ENCODE results near the gene ZDHHC8. TPM values are rescaled to one million over a fixed set of nuclear protein-coding genes. Genes with fewer than 3 reads are reported as not detected.

The ZDHHC8 gene
- total RNA-seq, 8 experiments from 2014 or later: 4.5 to 34.5 (median 8.9) TPM

- Histone ChIP-seq H3K4me1 (replicated peaks in 1 of 2) (peaks cover 8 to 10% of the 10 kb centered on the region in 2 donors), H3K4me3 (no peak overlapping the region), H3K27ac (no peak overlapping the region)
- in situ Hi-C loops (cut with MboI; ENCODE audit: low pct_unique_long_range_greater_than_20kb in 2 of 9, low sequenced_read_pairs in 9 of 9, unreplicated experiment in 9 of 9): loop anchor here in 5 of 9 experiments (25.0 kb wide), 3 partner anchors 93 to 293 kb away; partner anchors contain the start of gene RTN4R (in 2 of the 5)
- 100% methylated on average over 2 of the region's 10 CpGs; no CpG with 5 or more reads in 9 of the 10 experiments for WGBS, 10 experiments
- ATAC-seq (replicated peaks in 6 of 8): no peak
These were observed 37.7 kb downstream of the ZDHHC8 start for GRCh38 chr22:20169253-20169822.

- in situ Hi-C loops (cut with MboI; ENCODE audit: low pct_unique_long_range_greater_than_20kb in 2 of 9, low sequenced_read_pairs in 9 of 9, unreplicated experiment in 9 of 9): loop anchor here in 5 of 9 experiments (25.0 kb wide), 3 partner anchors 92 to 292 kb away; partner anchors contain the start of gene RTN4R (in 2 of the 5)
- H3K4me1 ChIP-seq (replicated peaks in 1 of 2): peaks cover 8 to 13% of the 10 kb centered on the region in 2 donors
- no peak for ATAC-seq (replicated peaks in 6 of 8)
- H3K4me3 ChIP-seq: no peak overlapping the region
- WGBS, 10 experiments: 20 to 100% (median 77%) methylated on average over 1 to 4 of the region's 13 CpGs; no CpG with 5 or more reads in 6 of the 10 experiments
- no peak overlapping the region for H3K27ac ChIP-seq
These were observed 38.6 kb downstream of the ZDHHC8 start for GRCh38 chr22:20170170-20170569.

DNA sequence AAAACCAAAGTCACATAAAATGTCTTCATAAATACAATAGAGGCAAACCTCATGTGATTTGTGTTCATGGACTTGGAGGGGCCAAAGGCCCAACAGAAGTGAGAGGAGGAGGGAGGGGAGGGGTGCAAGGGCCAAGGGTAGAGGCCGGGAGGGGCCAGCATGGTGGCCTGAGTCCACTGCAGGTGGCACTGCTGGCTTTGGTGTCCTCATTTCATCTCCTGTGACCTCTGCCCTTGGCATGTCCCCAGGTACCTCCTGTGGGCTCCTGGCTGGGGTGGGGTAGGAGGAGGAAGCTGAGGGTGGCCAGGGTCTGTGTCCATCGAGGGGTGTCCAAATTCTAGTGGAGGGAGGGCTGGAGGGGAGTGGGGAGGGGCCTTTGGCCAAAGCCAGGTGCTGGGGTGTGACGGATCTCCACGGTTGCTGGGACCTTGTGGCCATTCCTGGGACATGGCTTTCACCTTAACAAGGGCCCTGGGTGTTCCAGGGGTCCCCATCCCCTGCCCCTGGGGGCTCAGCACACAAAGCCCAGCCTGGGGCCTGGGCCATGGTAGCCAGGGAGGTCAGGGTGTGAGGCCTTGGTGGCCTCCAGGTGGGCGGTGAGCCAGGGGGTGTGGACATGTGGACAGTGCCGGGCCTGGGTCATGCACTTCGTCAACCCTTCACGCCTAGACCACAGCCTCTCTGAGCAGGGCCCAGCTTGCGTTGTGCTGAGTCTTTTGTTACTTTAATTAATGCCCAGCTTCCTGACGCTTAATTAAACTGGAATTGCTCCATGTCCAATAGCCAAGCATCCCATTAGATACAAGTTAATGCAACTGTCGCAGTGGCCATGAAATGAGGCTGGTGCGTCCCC, 39.9 kb downstream of the ZDHHC8 start:
- no peak overlapping the region for H3K4me3 ChIP-seq
- peak overlapping the region in 1 of 2 donors; percentile 38 for H3K27ac ChIP-seq
- H3K4me1 ChIP-seq (replicated peaks in 1 of 2): peaks cover 15% of the 10 kb centered on the region in 2 donors
- ATAC-seq (replicated peaks in 6 of 8): no peak
- WGBS, 10 experiments: 42 to 100% (median 68%) methylated on average over 1 to 6 of the region's 12 CpGs; no CpG with 5 or more reads in 6 of the 10 experiments
- in situ Hi-C loops (cut with MboI; ENCODE audit: low pct_unique_long_range_greater_than_20kb in 2 of 9, low sequenced_read_pairs in 9 of 9, unreplicated experiment in 9 of 9): loop anchor here in 5 of 9 experiments (25.0 kb wide), 3 partner anchors 91 to 291 kb away; partner anchors contain the start of gene RTN4R (in 2 of the 5)

- in situ Hi-C loops (cut with MboI; ENCODE audit: low pct_unique_long_range_greater_than_20kb in 2 of 9, low sequenced_read_pairs in 9 of 9, unreplicated experiment in 9 of 9): loop anchor here in 5 of 9 experiments (25.0 kb wide), 3 partner anchors 90 to 290 kb away; partner anchors contain the start of gene RTN4R (in 2 of the 5)
These were observed 40.6 kb downstream of the ZDHHC8 start for GRCh38 chr22:20172141-20172613.

GRCh38 chr22:20173246-20173645, 41.6 kb downstream of the ZDHHC8 start:
- H3K4me3 ChIP-seq: no peak overlapping the region
- H3K27ac ChIP-seq: no peak overlapping the region
- ATAC-seq (replicated peaks in 6 of 8): no peak
- in situ Hi-C loops (cut with MboI; ENCODE audit: low pct_unique_long_range_greater_than_20kb in 2 of 9, low sequenced_read_pairs in 9 of 9, unreplicated experiment in 9 of 9): loop anchor here in 5 of 9 experiments (25.0 kb wide), 3 partner anchors 89 to 289 kb away; partner anchors contain the start of gene RTN4R (in 2 of the 5)
- H3K4me1 ChIP-seq (replicated peaks in 1 of 2): peaks cover 32 to 33% of the 10 kb centered on the region in 2 donors
- WGBS, 10 experiments: 41 to 100% (median 81%) methylated on average over 1 to 4 of the region's 11 CpGs; no CpG with 5 or more reads in 6 of the 10 experiments

More at GRCh38 chr22:20172141-20172613, 40.6 kb downstream of the ZDHHC8 start:
- no peak overlapping the region for H3K4me3 ChIP-seq
- H3K4me1 ChIP-seq (replicated peaks in 1 of 2): peaks cover 22% of the 10 kb centered on the region in 2 donors
- ATAC-seq (replicated peaks in 6 of 8): no peak
- H3K27ac ChIP-seq: no peak overlapping the region
- 43 to 100% (median 81%) methylated on average over 1 to 3 of the region's 10 CpGs; no CpG with 5 or more reads in 7 of the 10 experiments for WGBS, 10 experiments

- in situ Hi-C loops (cut with MboI; ENCODE audit: low pct_unique_long_range_greater_than_20kb in 2 of 9, low sequenced_read_pairs in 9 of 9, unreplicated experiment in 9 of 9): loop anchor here in 5 of 9 experiments (25.0 kb wide), 3 partner anchors 89 to 289 kb away; partner anchors contain the start of gene RTN4R (in 2 of the 5)
- Histone ChIP-seq H3K4me3 (no peak overlapping the region), H3K4me1 (replicated peaks in 1 of 2) (peaks cover 38% of the 10 kb centered on the region in 2 donors), H3K27ac (no peak overlapping the region)
- ATAC-seq (replicated peaks in 6 of 8): peak in 3 of 8 experiments; percentile 9 to 61 (median 12)
- 17 to 80% (median 35%) methylated on average over 1 to 4 of the region's 10 CpGs; no CpG with 5 or more reads in 7 of the 10 experiments for WGBS, 10 experiments
These were observed 42.2 kb downstream of the ZDHHC8 start for GRCh38 chr22:20173772-20174171.

DNA sequence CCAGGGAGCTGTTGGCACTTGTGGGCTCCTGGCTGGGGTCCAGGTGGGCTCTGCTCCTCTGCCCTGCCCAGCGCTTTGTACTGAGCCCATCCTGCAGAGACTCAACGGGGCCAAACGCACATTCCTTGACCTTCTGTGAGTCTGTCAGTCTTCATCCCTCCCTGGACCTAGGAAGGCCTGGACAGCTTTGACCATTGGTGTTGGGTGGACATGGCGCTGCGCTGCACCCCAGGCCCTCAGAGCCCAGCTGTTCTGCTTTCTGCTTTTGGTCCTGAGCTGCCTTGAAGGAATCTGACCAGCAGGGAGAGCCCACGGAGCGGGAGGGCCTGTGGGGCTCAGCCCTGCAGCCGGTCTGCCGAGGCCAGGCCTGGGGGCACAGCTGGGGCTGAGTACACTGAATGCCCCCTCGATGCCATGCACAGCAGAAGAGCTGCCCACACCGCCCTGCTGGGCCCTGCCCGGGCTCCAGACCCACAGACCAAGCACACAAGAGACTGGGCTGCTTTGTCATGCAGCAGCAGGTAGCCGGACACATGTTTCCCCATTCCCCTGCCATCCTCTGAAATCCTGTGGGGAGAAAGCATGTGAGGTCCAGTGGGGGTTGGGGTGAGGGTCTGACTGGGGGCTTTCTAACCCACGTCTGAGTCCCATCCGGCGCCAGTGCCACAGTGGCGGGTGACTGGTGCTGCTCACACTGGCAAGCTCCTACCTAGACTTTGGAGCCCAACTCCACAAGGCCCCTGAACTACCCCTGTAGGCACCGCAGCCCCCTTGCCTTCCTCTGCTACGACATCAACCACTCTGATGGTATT, 43.4 kb downstream of the ZDHHC8 start:
- 46 to 100% (median 48%) methylated on average over 2 to 8 of the region's 19 CpGs; no CpG with 5 or more reads in 7 of the 10 experiments for WGBS, 10 experiments
- ATAC-seq (replicated peaks in 6 of 8): peak in 4 of 8 experiments; percentile 15 to 67 (median 42)
- Histone ChIP-seq H3K4me3 (no peak overlapping the region), H3K27ac (peak overlapping the region in 1 of 2 donors; percentile 61), H3K4me1 (replicated peaks in 1 of 2) (peaks cover 41 to 46% of the 10 kb centered on the region in 2 donors)
- in situ Hi-C loops (cut with MboI; ENCODE audit: low pct_unique_long_range_greater_than_20kb in 2 of 9, low sequenced_read_pairs in 9 of 9, unreplicated experiment in 9 of 9): loop anchor here in 5 of 9 experiments (25.0 kb wide), 3 partner anchors 87 to 287 kb away; partner anchors contain the start of gene RTN4R (in 2 of the 5)

DNA sequence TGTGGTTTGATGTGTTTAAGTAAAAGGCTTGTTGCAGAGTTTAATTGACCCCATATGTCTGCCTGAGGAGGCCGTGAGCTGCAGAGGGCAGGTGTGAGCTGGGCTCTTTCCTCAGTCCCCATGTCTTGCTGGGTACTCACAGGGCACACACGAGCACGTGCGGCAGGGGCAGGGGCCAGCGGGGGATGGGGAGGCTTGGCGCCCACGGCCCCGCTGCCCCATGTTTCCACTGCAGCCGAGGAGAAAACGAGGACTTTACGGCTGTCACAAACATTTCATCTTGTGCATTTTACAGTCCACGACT, 43.9 kb downstream of the ZDHHC8 start:
- WGBS, 10 experiments: 60% methylated on average over 3 of the region's 12 CpGs; no CpG with 5 or more reads in 9 of the 10 experiments
- peak in 1 of 8 experiments; percentile 14 for ATAC-seq (replicated peaks in 6 of 8)
- in situ Hi-C loops (cut with MboI; ENCODE audit: low pct_unique_long_range_greater_than_20kb in 2 of 9, low sequenced_read_pairs in 9 of 9, unreplicated experiment in 9 of 9): no loop called here

GRCh38 chr22:20176421-20177085, 44.9 kb downstream of the ZDHHC8 start:
- H3K27ac ChIP-seq: no peak overlapping the region
- H3K4me1 ChIP-seq (replicated peaks in 1 of 2): peaks cover 53 to 57% of the 10 kb centered on the region in 2 donors
- in situ Hi-C loops (cut with MboI; ENCODE audit: low pct_unique_long_range_greater_than_20kb in 2 of 9, low sequenced_read_pairs in 9 of 9, unreplicated experiment in 9 of 9): no loop called here
- WGBS, 10 experiments: 0 to 68% (median 43%) methylated on average over 1 to 7 of the region's 17 CpGs; no CpG with 5 or more reads in 5 of the 10 experiments
- no peak for ATAC-seq (replicated peaks in 6 of 8)
- H3K4me3 ChIP-seq: no peak overlapping the region

More for the DNA sequence above, 43.9 kb downstream of the ZDHHC8 start:
- Histone ChIP-seq H3K27ac (peak overlapping the region in 1 of 2 donors; percentile 61), H3K4me1 (replicated peaks in 1 of 2) (peaks cover 43 to 48% of the 10 kb centered on the region in 2 donors), H3K4me3 (no peak overlapping the region)

DNA sequence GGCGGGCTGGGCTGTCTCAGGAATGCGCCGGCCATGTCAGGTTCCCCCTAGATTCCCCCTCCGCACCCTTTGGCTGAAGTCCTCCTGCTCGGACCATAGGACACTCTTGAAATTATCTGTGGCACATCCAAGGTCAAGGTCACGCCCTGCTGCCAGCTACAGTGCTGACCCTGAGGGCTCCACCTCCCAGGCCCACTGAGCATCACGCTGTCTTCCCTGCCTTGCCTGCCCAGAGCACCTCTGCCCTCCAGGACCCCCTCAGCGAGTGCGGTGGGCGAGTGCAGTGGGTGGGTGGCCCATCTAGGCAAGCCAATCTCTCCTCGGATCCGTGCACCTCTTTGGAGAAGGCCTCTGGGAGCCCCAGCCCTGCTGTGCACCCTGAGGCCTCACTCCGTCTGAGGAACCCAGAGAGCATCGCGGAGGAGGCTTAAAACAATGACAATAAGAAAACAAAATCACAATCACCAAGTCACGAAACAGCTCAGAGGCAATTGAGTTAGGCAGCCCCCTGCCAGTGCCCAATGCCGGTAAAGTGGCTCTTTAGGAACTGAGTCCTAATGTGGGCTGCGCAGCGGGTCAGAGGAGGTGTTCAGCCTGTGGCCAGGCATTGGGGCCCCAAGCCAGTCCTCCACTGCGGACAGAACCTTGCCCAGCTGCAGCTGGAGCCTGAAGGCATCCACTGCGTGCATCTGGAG, 45.8 kb downstream of the ZDHHC8 start:
- WGBS, 10 experiments: 50 to 100% (median 90%) methylated on average over 1 to 6 of the region's 21 CpGs; no CpG with 5 or more reads in 5 of the 10 experiments
- H3K4me1 ChIP-seq (replicated peaks in 1 of 2): peaks cover 58 to 59% of the 10 kb centered on the region in 2 donors

More for the DNA sequence above, 45.8 kb downstream of the ZDHHC8 start:
- in situ Hi-C loops (cut with MboI; ENCODE audit: low pct_unique_long_range_greater_than_20kb in 2 of 9, low sequenced_read_pairs in 9 of 9, unreplicated experiment in 9 of 9): no loop called here
- ATAC-seq (replicated peaks in 6 of 8): no peak
- no peak overlapping the region for H3K27ac ChIP-seq
- H3K4me3 ChIP-seq: no peak overlapping the region
